Calu3 (cell line): ENCODE measurements around the gene ZNF420. TPM values are rescaled to one million over a fixed set of nuclear protein-coding genes. Genes with fewer than 3 reads are reported as not detected.
"Not testable (repeated sequence)": the region's sequence is repeated elsewhere in the genome, so short reads cannot be mapped to it uniquely, and the experiment has no call there.

ENCODE experiments used
- BruUV-seq: library from RNA; stranded (reverse); fragments of 400-500 nt; replicated peaks from 2 replicates; lab custom pipeline; 2021; lab: Mats Ljungman, UMichigan
- CTCF ChIA-PET: fragments of 300-600 bp; sonication (Branson Sonifier 250); formaldehyde crosslinking; loops from one replicate; lab custom pipeline; 2022; ENCODE audit warnings: antibody characterized with exemption; lab: Charles Lee
- DNase-seq: peaks from one replicate; pipeline ENCODE4 v3.0.0; 2022
- H3K27ac Mint-ChIP-seq: one replicate; pipeline ENCODE4 v1.8.0; 2022; ENCODE audit warnings: mixed read lengths; ENCODE audit not compliant: unreplicated experiment
- H3K27me3 Mint-ChIP-seq: one replicate; pipeline ENCODE4 v1.8.0; 2022; ENCODE audit warnings: mixed read lengths; ENCODE audit not compliant: unreplicated experiment
- H3K36me3 Mint-ChIP-seq: one replicate; pipeline ENCODE4 v1.8.0; 2022; ENCODE audit warnings: mild to moderate bottlenecking, moderate library complexity, mixed read lengths; ENCODE audit not compliant: insufficient read depth, unreplicated experiment
- H3K4me1 Mint-ChIP-seq: one replicate; pipeline ENCODE4 v1.8.0; 2022; ENCODE audit warnings: mild to moderate bottlenecking, low read depth, mixed read lengths; ENCODE audit not compliant: unreplicated experiment
- H3K4me3 Mint-ChIP-seq: one replicate; pipeline ENCODE4 v1.8.0; 2022; ENCODE audit warnings: mild to moderate bottlenecking, low read depth, moderate library complexity, mixed read lengths; ENCODE audit not compliant: unreplicated experiment
- H3K9me3 Mint-ChIP-seq: one replicate; pipeline ENCODE4 v1.8.0; 2022; ENCODE audit warnings: low read depth, mixed read lengths; ENCODE audit not compliant: unreplicated experiment
- CTCF ChIP-seq: fragments of 200-600 bp; IDR thresholded peaks from one replicate; pipeline ENCODE4 v1.8.0; 2022; ENCODE audit warnings: antibody characterized with exemption; ENCODE audit not compliant: unreplicated experiment
- intact Hi-C: fragments of 100-400 bp; cut with micrococcal nuclease; formaldehyde crosslinking; loops from one replicate; pipeline ENCODE4 v1.10.0; 2022; ENCODE audit not compliant: unreplicated experiment
- total RNA-seq: library from RNA; stranded (reverse); gene quantifications from 2 replicates; pipeline ENCODE4 v1.2.3, GENCODE V29; 2022

Gene ZNF420
- total RNA-seq, 1 experiment from 2014 or later = 8.7 TPM

- Mint-ChIP-seq H3K36me3 (no peaks in the 10 kb centered on the region), H3K9me3 (peaks cover 15% of the 10 kb centered on the region), H3K27me3 (no peaks in the 10 kb centered on the region), H3K4me3 (no peak overlapping the region), H3K4me1 (no peaks in the 10 kb centered on the region), H3K27ac (no peak overlapping the region)
- CTCF ChIA-PET = no interaction called here
- intact Hi-C loops = no loop called here
- no TSS peak for BruUV-seq
- no peak for TF ChIP-seq CTCF
- no peak for DNase-seq
Measured at GRCh38 chr19:37087110-37087509, 8.9 kb downstream of the ZNF420 start.

GRCh38 chr19:37095859-37096258 lies 17.6 kb downstream of the ZNF420 start:
- Mint-ChIP-seq H3K4me3 (no peak overlapping the region), H3K4me1 (no peaks in the 10 kb centered on the region), H3K27me3 (no peaks in the 10 kb centered on the region), H3K27ac (no peak overlapping the region), H3K36me3 (peaks cover 5% of the 10 kb centered on the region), H3K9me3 (peaks cover 22% of the 10 kb centered on the region)
- intact Hi-C loops = no loop called here
- no peak for TF ChIP-seq CTCF
- DNase-seq = no peak
- BruUV-seq = no TSS peak
- CTCF ChIA-PET = no interaction called here

DNA sequence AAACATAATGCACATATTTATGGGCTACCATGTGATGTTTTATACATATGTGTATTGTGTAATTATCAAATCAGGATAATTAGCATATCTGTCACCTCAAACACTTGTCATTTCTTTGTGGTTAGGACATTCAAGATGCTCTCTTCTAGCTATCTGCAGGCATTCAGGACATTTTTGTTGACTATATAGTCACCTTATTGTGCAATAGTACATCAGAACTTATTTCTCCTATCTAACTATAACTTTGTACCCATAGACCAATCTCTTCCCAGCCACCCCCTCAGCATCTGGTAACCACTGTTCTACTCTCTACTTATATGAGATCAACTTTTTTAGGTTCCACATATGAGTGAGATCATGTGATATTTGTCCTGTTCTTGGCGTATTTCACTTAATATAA lies 20.3 kb downstream of the ZNF420 start:
- BruUV-seq = no TSS peak
- Mint-ChIP-seq H3K27ac (no peak overlapping the region), H3K9me3 (peaks cover 22% of the 10 kb centered on the region), H3K36me3 (peaks cover 5% of the 10 kb centered on the region), H3K4me1 (no peaks in the 10 kb centered on the region), H3K27me3 (no peaks in the 10 kb centered on the region), H3K4me3 (no peak overlapping the region)
- no peak for DNase-seq
- CTCF ChIA-PET = no interaction called here
- intact Hi-C loops = no loop called here
- TF ChIP-seq CTCF = no peak

DNA sequence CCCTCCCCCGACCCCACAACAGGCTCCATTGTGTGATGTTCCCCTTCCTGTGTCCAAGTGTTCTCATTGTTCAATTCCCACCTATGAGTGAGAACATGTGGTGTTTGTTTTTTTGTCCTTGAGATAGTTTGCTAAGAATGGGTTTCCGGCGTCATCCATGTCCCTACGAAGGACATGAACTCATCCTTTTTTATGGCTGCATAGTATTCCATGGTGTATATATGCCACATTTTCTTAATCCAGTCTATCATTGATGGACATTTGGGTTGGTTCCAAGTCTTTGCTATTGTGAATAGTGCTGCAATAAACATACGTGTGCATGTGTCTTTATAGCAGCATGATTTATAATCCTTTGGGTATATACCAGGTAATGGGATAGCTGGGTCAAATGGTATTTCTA lies 25.9 kb downstream of the ZNF420 start:
- H3K9me3 Mint-ChIP-seq = peaks cover 16% of the 10 kb centered on the region
- H3K36me3 Mint-ChIP-seq, CTCF ChIA-PET, DNase-seq, H3K27me3 Mint-ChIP-seq, H3K4me1 Mint-ChIP-seq, H3K27ac Mint-ChIP-seq, H3K4me3 Mint-ChIP-seq, intact Hi-C loops, BruUV-seq: not testable (repeated sequence)

GRCh38 chr19:37111753-37112152 lies 33.5 kb downstream of the ZNF420 start:
- H3K36me3 Mint-ChIP-seq, H3K27me3 Mint-ChIP-seq, H3K4me1 Mint-ChIP-seq, CTCF ChIA-PET, DNase-seq, intact Hi-C loops, H3K4me3 Mint-ChIP-seq, H3K27ac Mint-ChIP-seq, BruUV-seq: not testable (repeated sequence)
- H3K9me3 Mint-ChIP-seq = peaks cover 23% of the 10 kb centered on the region
